Measurements from ENCODE around the gene NAT14.
A peak's percentile ranks its signal among the peaks of the same experiment; 100 is the strongest.
"Not testable (repeated sequence)": the region's sequence is repeated elsewhere in the genome, so short reads cannot be mapped to it uniquely, and the experiment has no call there.

The NAT14 gene

GRCh38 chr19:55487924-55488687 lies 3.1 kb downstream of the NAT14 start, which contains the start of gene SSC5D:
TSS of gene SSC5D (plus strand) at chr19:55488436. CDS start at chr19:55488590, 154 bp downstream.
- no peak for DNase-seq

GRCh38 chr19:55488986-55489710 lies 4.2 kb downstream of the NAT14 start:
- no peak for DNase-seq

GRCh38 chr19:55489711-55490477 lies 4.9 kb downstream of the NAT14 start:
- DNase-seq = no peak

- no peak for DNase-seq
Observed at GRCh38 chr19:55490478-55491432, 5.8 kb downstream of the NAT14 start.

GRCh38 chr19:55491546-55492360 lies 6.8 kb downstream of the NAT14 start:
- no peak for DNase-seq

GRCh38 chr19:55492362-55492944 lies 7.5 kb downstream of the NAT14 start:
- no peak for DNase-seq

GRCh38 chr19:55493052-55493644 lies 8.2 kb downstream of the NAT14 start:
- DNase-seq = no peak

- DNase-seq = no peak
Observed at GRCh38 chr19:55493645-55494171, 8.7 kb downstream of the NAT14 start.

- no peak for DNase-seq
Observed at GRCh38 chr19:55494172-55494761, 9.3 kb downstream of the NAT14 start.

GRCh38 chr19:55495646-55496349 lies 10.8 kb downstream of the NAT14 start:
- no peak for DNase-seq

GRCh38 chr19:55496820-55497219 lies 11.8 kb downstream of the NAT14 start:
- DNase-seq = not testable (repeated sequence)

GRCh38 chr19:55497763-55498162 lies 12.8 kb downstream of the NAT14 start:
- DNase-seq = no peak

- DNase-seq = no peak
Observed at GRCh38 chr19:55498246-55498840, 13.4 kb downstream of the NAT14 start.

- no peak for DNase-seq
Observed at GRCh38 chr19:55500368-55500952, 15.5 kb downstream of the NAT14 start.

- no peak for DNase-seq
Observed at GRCh38 chr19:55502197-55502952, 17.4 kb downstream of the NAT14 start.

- no peak for DNase-seq
Observed at GRCh38 chr19:55503157-55503501, 18.1 kb downstream of the NAT14 start.

GRCh38 chr19:55503502-55504251 lies 18.7 kb downstream of the NAT14 start:
- DNase-seq = peak; percentile 37

All from NCI-H510A treated with DMSO at 0.1 percent for 48 hours (cell line).